Activated CD4-positive, alpha-beta T cell treated with anti-CD3 and anti-CD28 coated beads, Interleukin-2, Interleukin-6, amounts not matched to agents 100 ng/mL and 50 ng/mL, durations not matched to agents 16 hours and 8 hours (primary cell): Measurements from ENCODE around the gene JMJD8.
"Not testable (repeated sequence)": the region's sequence is repeated elsewhere in the genome, so short reads cannot be mapped to it uniquely, and the experiment has no call there.

Experiments
- DNase-seq: peaks from one replicate; pipeline ENCODE4 v3.0.0-alpha.2; 2020

Gene JMJD8

DNA sequence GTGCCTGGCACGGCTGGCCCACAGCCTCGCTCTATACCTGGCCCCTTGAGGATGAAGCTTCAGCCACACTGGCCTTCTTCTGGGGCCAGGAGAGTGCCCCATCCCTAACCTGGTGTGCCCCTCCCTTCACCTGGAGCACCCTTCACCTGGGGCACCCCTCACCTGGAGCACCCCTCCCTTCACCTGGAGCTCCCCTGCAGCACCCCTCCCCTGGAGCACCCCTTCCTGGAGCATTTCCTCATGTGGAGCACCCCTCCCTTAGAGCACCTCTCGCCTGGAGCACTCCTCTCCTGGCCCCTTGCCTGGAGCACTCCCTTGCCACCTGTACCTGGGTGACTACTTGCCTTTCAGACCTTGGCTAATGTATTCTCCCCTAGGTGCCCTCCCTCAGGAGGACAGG is 23.9 kb upstream of the JMJD8 start:
- DNase-seq: no peak

DNA sequence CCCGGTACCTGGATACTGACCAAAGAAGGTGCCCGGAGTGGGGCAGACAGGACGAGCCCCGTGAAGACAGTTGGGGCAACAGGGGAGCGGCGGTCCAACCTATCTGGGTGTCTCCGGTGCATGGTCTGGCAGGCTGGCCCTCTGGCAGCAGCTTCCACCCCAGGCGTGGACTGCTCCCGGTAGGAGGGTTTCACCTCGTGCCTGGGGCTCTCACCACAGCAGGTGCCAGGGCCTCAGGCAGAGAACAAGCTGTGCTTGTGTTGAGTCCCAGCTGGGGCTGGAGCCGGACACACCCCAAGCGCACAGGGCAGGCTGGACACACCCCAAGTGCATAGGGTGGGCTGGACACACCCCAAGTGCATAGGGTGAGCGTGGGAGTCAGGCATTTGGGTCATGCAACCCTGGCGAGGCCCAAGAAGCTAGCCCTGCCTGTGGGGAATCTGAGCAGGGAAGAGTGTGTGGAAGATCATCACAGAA is 23.0 kb upstream of the JMJD8 start:
- no peak for DNase-seq

DNA sequence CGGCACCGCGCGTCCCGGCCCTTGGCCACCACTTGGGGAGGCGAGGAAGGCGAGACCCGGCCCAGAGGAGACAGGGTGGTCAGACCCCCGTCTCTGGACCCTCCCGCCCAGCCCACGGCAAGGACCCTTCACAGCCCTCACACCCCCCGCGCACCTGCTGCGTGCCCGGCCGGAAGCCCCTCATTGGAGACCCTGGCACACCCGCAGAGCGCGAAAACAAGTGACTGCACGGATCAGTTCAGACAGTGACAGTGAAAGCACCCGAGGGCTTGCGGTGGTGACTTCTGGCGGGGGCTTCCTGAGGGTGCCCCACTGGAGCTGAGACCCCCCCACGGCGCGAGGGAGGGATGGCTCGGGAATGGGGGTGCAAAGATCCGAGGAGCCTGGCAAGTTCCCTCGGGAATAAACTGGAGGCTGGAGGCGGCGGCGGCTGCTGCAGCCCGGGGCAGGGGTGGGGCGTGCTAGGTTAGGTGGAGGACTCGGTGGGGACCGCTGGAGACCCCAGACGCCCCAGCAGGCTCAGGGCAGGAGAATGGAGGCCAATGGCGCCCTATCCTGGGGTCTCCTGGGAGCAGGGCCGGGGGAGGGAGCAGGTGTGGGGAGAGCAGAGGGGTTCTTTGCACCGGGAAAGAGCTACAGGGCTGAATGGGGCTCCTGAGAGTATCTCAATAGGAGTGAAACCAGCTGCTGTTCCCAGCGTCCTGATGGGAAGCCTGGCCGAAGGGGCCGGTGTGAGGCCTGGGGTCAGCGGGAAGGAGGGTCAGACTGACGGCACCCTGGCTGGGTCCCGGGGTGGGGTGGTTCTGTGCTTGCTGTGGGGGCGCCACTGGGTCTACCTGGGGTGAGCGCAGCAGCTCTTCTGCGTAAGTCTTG is 22.3 kb upstream of the JMJD8 start:
- DNase-seq: no peak

DNA sequence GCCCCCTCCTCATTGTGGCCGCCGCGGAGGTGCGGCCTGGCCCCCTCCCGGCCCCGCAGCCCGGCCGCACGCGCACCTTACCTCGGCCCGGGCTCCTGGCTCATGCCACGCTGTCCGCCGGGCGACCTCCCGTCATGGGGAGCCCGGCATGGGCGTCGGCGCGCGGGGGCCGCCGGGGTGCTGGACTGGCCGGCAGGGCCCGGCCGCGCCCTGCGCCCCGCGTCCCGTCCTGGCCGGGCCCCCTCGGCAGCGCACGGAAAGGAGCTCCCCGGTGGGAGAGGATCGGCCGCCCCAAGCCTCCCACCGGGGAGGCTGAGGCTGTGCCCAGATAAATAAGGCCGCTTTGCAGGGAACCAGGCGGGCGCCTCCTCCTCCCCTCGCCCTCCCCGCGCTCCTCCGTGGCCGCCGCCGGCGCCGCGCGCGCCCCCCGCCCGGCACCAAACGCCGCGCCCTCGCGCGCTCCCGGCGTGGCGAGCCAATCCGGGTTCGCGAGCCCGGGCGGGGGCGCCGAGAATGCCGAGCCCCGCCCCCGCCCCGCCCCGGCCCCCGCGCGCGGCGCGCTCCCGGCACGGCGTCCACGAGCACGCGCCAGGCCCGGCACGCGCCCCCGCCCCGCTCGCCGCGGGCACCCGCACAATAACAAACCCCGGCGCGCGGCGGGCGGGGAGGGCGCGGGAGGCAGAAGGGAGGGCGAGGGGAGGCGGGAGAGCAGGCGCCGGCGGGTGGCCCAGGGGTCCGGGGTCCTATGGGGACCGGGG is 21.5 kb upstream of the JMJD8 start, which contains the start of gene FBXL16:
Gene FBXL16 (minus strand): TSS at position 371 of the 758 bp plus-strand sequence. CDS start 8,396 bp downstream, outside the sequence.
- DNase-seq: no peak

DNA sequence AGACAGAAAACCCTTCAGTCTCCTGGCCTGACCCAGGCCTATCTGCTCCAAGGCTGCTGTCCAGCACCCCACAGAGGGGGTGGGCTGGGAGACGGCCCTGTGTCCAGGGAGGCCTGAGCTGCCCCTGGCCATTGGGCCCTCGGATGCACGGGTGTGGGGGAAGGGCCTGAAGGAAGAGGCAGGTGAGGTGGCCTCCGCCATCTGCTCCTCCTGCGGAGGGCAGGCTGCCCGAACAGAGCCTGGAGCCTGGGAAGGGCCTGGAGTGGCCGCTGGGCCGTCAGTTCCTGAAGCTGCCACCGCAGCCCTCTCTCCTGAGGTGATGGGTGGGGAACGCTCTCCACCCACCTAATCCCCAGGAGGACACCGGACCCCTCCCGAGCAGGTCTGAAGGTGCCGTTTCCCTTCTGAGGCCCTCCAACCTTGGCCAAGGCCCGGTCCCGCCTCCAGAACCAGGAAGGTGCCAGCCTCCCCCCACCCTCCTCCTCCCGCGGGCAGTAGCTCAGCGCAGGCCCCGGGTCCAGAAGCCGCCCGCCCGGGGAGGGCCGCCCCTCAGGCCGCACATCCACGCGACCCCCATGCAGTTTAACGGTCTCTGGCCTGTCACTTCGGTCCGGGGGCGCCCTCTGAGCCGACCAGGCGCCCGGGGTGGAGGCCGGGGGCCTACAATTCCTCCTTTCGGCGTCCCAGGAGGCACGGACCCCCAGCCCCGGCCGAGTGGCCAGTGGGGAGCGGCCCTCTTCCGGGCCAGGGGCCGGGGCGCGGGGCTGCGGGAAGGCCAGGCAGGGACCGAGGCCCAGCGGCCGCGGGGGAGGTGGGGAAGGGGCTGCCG is 20.6 kb upstream of the JMJD8 start:
- DNase-seq: no peak

DNA sequence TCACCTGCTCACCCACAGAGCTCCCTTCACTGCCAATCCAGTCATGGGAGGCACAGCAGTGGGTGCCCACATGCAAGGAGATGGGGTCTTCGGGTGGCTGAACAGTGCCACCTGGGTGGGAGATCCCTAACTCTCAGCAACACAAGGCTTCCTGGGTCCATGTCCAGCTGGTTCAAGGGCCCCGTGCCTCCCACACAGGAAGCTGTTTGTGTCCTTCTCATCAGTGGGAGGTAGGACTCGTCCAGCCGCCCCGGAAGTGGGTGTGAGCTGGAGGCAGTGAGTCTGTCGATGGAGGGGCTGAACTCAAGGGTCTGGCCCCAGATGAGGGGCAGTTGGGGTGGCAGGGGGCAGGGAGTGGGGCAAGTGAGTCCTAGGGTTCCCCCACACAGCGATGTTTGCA is 19.9 kb upstream of the JMJD8 start:
- DNase-seq: no peak

DNA sequence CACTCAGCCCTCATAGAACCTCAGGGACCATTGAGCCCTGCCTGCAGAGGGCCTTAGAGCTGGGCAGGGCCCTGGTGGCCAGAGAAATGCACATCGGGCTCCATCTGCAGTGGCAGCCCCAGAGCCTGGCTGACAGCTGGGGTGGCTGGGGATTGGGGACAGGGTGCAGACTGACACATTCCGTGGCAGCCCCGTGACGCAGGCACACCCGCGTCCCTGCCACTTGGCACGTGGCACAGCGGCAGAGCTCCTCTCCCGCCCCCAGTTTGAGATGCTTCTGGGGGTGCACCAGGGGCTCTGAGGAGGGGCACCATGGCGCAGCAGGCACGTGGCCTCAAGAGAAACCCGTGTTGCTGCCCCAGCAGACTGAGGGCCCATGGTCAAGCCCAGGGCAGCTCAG is 19.3 kb upstream of the JMJD8 start:
- no peak for DNase-seq

DNA sequence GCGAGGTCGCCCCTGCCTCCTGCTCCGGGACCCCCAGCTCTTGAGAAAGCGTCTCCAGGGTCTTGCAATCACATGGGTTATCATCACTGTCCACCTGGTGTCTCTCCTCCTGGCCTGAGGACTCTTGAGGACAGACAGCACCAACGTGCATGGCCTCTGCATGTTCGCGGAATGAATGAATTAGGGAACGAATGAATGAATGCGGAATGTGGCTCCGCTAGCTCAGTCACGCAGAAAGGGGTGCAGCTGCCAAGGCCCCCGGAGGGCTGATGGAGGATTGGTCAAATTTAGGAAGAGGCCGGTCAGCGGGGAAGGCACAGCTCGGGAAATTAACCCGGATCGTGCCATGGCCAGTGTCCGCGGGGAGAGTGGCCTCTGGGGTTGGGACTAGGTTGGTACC is 18.2 kb upstream of the JMJD8 start:
- DNase-seq: no peak

DNA sequence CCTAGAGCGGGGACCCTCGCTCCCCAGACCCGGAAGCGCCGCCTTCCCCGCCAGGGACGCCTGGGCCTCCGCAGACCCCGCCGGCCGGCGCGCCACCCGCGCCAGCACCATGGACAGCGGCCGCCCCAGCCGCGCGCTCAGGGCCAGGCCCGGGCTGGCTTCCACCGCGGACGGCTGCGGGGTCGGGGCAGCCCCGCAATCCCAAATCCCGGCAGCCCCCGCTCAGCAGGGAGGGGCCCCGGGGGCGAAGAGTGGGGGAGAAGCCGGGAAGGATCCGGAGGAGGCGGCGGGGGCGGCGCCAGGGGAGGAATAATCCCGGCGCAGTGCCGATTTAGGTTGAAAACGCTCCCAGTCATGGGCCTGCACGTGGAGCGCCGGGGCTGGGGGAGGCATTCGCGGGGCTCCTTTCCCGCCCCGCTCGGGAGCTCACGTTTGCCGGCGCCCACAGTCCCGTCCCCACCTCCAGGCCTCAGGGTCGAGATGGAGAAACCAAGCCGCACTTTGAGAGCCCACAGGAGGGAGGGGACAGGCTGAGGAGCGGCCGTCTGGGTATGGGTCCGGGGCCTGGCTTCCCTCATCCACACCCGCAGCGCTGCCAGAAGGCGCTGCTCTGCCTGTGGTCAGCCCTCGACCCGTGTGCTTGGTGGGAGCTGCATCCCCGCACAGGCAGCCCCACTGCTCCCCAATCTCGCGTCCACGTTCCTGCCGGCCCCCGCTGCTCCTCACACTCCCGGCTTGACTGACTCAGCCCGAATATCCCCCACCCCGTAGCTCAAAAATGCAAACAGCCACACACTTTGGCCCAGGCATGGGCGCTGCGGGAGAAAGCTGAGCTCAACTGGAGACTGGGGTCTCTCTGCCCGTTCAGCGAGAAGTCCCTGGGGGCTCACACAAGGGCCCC is 16.8 kb upstream of the JMJD8 start:
- no peak for DNase-seq

DNA sequence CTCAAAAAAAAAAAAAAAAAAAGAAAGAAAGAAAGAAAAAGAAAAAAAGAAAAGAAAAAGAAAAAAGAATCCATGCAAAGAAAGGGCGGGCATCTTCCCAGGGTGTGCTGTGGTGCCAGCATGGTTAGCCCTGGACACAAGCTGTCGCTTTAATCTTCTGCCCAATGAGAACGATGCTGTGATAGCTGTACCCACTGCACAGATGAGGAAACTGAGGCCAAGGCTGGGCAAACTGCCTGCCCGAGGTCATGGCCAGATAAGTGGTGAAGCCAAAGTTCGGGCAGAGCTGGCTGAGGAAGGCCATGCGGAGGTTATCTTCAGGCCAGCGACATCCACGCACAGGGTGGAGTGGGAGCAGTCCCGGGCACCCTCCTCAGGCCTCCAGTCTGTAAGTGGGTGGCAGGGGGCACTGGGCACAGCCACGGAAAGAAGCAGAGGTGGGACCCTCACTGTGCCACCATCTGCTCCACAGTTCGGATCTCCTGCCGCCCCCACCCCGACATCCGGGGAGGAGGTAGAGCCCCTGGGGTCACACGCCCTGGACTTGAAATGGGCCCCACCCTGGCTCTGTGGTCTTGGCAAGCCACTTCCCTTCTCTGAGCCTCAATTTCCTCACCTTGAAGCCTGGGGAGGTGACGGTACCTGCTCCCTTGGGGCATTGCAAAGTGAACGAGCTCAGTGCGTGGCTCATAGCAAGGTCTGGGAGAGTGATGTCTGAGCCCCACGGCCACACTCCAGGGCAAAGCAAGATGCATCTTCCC is 15.0 kb upstream of the JMJD8 start:
- no peak for DNase-seq

DNA sequence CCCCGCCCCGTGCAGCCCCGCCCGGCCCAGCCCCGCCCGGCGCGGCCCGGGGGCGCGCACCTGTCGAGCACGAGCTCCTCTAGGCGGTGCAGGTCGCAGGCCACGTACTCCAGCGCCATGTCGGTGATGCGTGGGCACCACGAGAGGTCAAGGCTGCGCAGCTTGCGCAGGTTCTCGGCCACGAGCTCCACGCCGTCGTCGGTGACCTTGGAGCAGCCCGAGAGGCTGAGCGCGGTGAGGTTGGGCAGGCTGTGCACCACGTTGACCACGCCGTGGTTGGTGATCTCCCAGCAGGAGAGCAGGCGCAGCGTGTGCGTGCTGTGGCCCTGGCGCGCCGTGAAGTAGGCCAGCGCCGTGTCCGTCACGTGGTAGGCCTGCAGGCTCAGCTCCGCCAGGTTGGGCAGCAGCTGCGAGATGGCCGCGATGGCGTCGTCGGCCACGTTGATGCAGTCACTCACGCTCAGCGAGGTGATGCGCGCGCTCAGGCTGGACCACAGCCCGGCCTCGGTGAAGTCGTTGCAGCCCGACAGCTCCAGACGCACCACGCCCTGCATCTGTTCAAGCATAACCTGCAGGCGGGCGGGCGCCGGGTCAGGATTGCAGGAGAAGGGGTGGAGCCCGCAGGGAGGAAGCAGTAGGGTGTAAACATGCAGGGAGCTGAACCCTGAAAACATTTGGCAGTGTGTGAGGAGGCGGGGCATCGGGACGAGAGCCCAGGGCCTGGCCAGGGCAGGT is 11.4 kb upstream of the JMJD8 start:
- DNase-seq: peak; percentile 78

DNA sequence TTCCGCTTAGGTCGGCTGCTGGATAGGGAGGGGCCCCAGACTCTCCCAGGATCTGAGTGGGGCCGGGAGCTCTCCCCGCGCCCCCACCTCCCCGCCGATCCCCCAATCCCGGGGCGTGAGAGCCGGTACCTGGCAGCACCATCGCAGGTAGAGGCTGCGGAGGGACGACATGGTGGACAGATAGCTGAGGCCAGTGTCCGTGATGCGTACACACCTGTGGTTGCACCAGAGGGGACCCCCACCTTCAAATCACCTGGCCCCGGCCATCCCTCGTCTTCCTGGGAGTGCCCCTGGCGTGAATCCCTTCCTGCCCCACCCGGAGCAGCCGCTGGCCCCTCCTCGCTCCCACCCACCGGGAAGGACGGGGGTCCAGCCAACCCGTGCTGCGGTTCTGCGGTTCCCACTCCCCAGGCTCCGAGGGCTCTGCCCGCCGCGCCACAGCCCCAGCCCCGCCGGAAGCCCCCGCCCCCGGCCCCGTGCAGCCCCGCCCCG is 10.8 kb upstream of the JMJD8 start:
- DNase-seq: no peak

DNA sequence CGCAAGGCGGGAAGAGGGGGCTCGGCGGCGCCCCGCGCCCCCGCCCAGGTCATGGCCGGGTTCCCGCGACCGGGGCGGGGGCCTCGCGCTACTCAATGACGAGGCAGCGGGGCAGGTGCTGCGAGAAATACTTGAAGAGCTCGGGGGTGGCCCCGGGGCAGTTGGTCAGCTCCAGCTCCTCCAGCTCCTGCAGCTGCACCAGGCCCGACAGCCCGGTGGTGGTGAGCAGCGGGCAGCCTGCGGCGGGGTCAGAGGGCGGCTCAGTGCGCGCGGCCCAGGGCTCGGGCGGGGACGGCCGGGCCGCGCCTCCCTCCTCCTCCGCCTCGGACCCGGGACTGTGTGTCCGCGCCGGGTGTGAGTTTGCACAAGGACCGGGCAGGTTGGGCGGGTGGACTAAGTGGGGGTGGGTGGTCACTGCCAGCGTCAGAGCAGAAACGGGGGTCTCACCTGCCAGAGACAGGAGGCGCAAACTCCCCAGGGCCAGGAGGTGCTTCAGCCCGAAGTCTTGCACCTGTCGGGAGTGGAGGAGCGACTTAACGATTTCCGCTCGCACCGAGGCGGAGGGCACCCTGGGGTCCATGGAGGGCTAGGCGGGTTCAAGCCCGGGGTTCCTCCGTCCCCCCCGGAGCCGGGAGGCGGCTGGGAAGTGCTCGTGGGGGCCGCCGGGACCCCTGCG is 10.2 kb upstream of the JMJD8 start:
- no peak for DNase-seq

DNA sequence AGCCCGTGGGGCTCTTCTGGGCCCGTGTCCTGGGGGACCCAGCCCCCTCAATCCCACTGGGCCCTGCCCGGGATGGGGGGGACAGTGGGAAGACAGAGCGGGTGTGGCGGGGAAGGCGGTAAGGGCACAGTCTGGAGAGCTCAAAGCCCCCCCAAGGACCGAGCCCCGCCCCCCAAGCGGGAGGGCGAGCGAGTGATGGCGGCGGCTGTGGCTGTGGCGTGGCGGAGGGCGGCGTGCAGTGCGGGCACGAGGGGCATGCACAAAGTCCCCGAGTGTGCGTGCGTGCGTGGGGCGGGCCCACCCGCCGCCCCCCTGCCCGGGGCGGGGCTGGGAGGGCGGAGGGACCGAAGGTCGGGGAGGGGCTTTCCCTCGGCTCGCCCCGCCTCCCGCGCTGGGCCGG is 9.6 kb upstream of the JMJD8 start:
- no peak for DNase-seq

DNA sequence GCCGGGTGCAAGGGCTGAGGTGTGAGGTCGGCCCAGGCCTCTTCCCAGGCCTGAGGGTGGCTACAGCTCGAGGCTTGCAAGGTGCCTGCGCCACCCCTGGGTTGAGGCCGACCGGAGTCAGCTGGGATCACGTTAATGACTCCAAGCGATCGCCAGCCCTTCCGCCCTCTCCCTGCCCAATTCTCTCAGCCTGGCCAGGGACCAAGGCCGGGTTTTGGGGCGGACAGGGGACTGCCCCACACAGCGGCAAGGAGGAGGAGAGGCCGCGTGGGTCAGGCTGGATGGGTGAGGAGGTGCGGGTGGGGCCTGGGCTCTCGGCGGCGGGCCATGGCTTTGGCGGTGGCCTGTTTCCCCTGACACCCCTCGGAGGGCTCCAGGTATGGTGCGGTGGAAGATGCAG is 9.2 kb upstream of the JMJD8 start:
- no peak for DNase-seq

DNA sequence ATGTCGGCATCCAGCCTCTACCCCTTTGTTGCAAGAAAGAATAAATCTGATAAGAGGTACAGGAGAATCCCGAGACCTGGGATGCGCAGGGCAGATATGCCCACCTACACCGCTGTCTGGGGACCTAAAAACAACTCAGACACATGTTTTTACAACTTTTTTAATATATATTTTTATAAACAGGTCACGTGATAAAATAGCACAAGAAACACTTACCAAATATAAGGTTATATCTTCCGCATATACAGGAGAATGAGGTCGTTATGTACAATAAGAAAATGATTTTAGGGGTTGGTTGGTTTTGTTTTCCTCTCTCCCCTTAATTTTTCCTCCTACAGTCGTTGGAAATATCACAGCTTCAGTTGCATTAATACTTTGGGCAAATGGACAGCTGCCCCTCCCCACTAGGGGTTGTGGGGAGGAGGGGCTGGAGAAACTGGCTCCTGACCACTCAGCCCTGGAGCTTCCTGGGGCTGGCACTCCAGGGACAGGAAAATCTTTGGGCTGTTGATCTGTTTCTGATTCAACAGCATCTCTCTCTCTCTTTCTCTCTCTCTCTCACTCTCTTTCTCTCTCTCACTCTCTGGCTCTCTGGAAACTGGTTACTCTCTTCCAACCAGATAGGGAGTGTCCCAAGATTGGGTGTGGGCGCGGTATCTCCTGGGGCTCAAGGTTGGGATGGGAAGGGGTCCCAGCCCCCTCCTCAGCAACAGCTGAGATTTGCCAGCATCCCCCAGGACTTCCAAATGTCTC is 8.4 kb upstream of the JMJD8 start:
- no peak for DNase-seq

DNA sequence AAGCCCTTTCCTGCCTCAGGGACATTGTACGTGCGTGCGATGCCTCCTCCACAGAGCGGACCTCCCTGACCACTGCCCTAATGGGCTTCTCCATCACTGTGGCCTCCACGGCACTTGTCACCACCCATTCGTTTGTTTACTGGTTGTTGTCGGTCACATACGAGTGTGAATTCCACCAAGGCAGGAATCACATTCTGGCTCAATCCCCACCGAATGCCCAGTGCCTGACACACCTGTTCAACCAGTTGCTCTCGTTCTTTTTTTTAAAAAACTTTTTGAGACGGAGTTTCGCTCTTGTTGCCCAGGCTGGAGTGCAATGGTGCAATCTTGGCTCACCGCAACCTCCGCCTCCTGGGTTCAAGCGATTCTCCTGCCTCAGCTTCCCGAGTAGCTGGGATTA is 7.1 kb upstream of the JMJD8 start:
- DNase-seq: not testable (repeated sequence)

DNA sequence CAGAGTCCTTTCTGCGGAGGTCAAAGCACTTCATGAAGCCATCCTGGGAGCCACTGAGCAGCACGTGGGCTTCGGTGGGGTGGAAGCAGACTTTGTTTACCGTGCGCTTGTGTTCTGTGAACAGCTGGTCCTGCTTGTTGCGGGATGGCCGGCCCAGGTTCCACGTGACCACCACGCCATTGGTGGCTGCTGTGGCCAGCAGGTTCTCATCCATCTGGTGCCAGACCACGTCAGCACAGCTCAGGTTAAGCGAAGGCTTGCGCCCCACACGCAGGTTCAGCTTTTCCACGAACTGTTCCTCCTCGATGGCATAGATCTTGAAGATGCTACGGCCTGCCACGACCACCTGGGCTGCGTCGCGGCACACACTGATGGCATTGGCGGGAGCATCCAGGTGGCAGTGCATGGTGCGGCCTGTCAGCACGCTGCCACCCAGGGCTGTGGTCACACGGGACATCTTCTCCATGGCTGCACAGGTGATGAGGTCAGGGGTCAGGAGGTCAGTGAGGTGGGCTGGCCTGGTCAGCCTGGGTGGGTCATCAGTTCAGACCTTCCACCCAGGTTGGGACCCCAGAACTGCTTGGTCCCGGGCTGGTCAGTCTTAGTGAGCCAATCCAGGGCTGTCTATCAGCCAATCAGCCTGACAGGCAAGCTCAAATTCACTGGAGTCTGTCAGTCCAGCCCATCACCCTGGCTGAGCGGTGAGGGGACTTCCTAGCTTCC is 5.2 kb upstream of the JMJD8 start:
- no peak for DNase-seq
